ENCODE measurements around the gene HNRNPA0. TPM values are rescaled to one million over a fixed set of nuclear protein-coding genes. Genes with fewer than 3 reads are reported as not detected.

The HNRNPA0 gene
- total RNA-seq, 1 donor from 2014 or later, result 57.1 TPM

GRCh38 chr5:137703565-137703964, 50.6 kb downstream of the HNRNPA0 start:
- Mint-ChIP-seq H3K36me3 (ENCODE audit: low read depth, unreplicated experiment) (peaks cover 73% of the 10 kb centered on the region), H3K27ac (ENCODE audit: unreplicated experiment) (no peak overlapping the region), H3K4me3 (ENCODE audit: unreplicated experiment) (no peak overlapping the region), H3K9me3 (ENCODE audit: unreplicated experiment) (no peaks in the 10 kb centered on the region), H3K4me1 (ENCODE audit: unreplicated experiment) (peaks cover 42% of the 10 kb centered on the region), H3K27me3 (ENCODE audit: unreplicated experiment) (peaks cover 6% of the 10 kb centered on the region)
- no peak for DNase-seq (ENCODE audit: low spot score)
- TF ChIP-seq CTCF (IDR thresholded peaks at IDR 0.05; ENCODE audit: unreplicated experiment), result no peak

- no peak for DNase-seq (ENCODE audit: low spot score)
- peaks cover 59% of the 10 kb centered on the region for H3K4me1 Mint-ChIP-seq (ENCODE audit: unreplicated experiment)
- no peaks in the 10 kb centered on the region for H3K9me3 Mint-ChIP-seq (ENCODE audit: unreplicated experiment)
- TF ChIP-seq CTCF (IDR thresholded peaks at IDR 0.05; ENCODE audit: unreplicated experiment), result no peak
- peak overlapping the region; percentile 1 for H3K4me3 Mint-ChIP-seq (ENCODE audit: unreplicated experiment)
- H3K27me3 Mint-ChIP-seq (ENCODE audit: unreplicated experiment), result peaks cover 4% of the 10 kb centered on the region
- peaks cover 74% of the 10 kb centered on the region for H3K36me3 Mint-ChIP-seq (ENCODE audit: low read depth, unreplicated experiment)
- peak overlapping the region; percentile 76 for H3K27ac Mint-ChIP-seq (ENCODE audit: unreplicated experiment)
Observed at GRCh38 chr5:137700282-137700680, 53.9 kb downstream of the HNRNPA0 start.

GRCh38 chr5:137699336-137700281, 54.6 kb downstream of the HNRNPA0 start:
- H3K4me1 Mint-ChIP-seq (ENCODE audit: unreplicated experiment), result peaks cover 62% of the 10 kb centered on the region
- peaks cover 5% of the 10 kb centered on the region for H3K27me3 Mint-ChIP-seq (ENCODE audit: unreplicated experiment)
- peaks cover 73% of the 10 kb centered on the region for H3K36me3 Mint-ChIP-seq (ENCODE audit: low read depth, unreplicated experiment)
- H3K9me3 Mint-ChIP-seq (ENCODE audit: unreplicated experiment), result no peaks in the 10 kb centered on the region
- no peak for DNase-seq (ENCODE audit: low spot score)
- TF ChIP-seq CTCF (IDR thresholded peaks at IDR 0.05; ENCODE audit: unreplicated experiment), result no peak
- H3K27ac Mint-ChIP-seq (ENCODE audit: unreplicated experiment), result peak overlapping the region; percentile 76
- H3K4me3 Mint-ChIP-seq (ENCODE audit: unreplicated experiment), result peak overlapping the region; percentile 17

- H3K9me3 Mint-ChIP-seq (ENCODE audit: unreplicated experiment), result no peaks in the 10 kb centered on the region
- H3K4me3 Mint-ChIP-seq (ENCODE audit: unreplicated experiment), result peak overlapping the region; percentile 70
- H3K27ac Mint-ChIP-seq (ENCODE audit: unreplicated experiment), result peak overlapping the region; percentile 98
- DNase-seq (ENCODE audit: low spot score), result no peak
- H3K27me3 Mint-ChIP-seq (ENCODE audit: unreplicated experiment), result peaks cover 11% of the 10 kb centered on the region
- peaks cover 73% of the 10 kb centered on the region for H3K36me3 Mint-ChIP-seq (ENCODE audit: low read depth, unreplicated experiment)
- peaks cover 78% of the 10 kb centered on the region for H3K4me1 Mint-ChIP-seq (ENCODE audit: unreplicated experiment)
- TF ChIP-seq CTCF (IDR thresholded peaks at IDR 0.05; ENCODE audit: unreplicated experiment), result no peak
Observed at GRCh38 chr5:137696481-137696880, 57.7 kb downstream of the HNRNPA0 start.

All from endothelial cell (in vitro differentiated cells).